ENCODE results near the gene SLC4A2.
A peak's percentile ranks its signal among the peaks of the same experiment; 100 is the strongest.

SLC4A2 gene

GRCh38 chr7:151089893-151090730, 30.7 kb downstream of the SLC4A2 start:
- H3K4me3 ChIP-seq (replicated peaks in 1 of 2; ENCODE audit: low read depth in 2 of 2, low read length in 2 of 2) = no peak overlapping the region
- DNase-seq (ENCODE audit: low read depth in 2 of 2) = no peak
- TF ChIP-seq CTCF (IDR thresholded peaks at IDR 0.05; ENCODE audit: low read depth, low read length) = no peak

DNA sequence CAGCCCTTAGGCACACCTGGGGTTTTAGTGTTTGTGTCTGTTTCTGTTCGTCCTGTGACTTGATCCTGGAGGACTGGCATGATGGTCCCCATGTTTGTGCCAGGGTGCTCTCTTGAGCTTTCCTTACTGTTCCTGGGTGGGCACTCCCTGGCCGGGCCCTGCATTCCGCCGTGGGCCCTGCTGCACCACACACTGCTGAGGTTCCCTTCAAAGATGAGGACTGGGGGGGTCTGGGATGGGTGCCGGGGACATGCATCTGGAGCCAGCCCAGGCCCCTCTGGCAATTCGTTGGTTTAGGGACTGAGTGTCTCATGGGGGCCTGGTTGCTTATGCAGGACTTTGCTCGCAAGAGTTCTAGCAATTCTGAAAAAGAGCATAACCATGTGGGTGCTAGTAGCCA, 31.6 kb downstream of the SLC4A2 start:
- no peak for TF ChIP-seq CTCF (IDR thresholded peaks at IDR 0.05; ENCODE audit: low read depth, low read length)
- DNase-seq (ENCODE audit: low read depth in 2 of 2) = no peak
- no peak overlapping the region for H3K4me3 ChIP-seq (replicated peaks in 1 of 2; ENCODE audit: low read depth in 2 of 2, low read length in 2 of 2)

GRCh38 chr7:151091431-151091830, 32.0 kb downstream of the SLC4A2 start:
- no peak overlapping the region for H3K4me3 ChIP-seq (replicated peaks in 1 of 2; ENCODE audit: low read depth in 2 of 2, low read length in 2 of 2)
- no peak for DNase-seq (ENCODE audit: low read depth in 2 of 2)
- peak; percentile 66 for TF ChIP-seq CTCF (IDR thresholded peaks at IDR 0.05; ENCODE audit: low read depth, low read length)

DNA sequence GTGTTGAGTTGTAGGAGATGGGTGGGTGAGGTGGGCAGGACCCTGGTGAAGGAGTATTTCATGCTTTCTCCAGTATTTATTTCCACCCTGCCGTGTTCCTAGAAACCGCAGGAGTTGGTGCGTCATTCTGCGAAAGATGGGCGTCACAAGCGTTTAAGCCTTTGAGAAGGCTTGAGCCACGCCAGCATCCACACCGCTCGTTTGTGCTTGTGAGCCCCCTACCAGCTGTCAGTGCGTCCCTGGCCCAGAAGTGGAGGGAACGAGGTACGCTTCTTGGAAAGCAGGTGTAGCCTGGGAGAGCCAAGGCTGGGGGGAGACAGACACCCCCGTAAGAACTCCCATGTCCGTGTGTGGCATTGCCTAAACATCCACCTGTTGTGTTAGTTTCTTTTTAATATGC, 32.6 kb downstream of the SLC4A2 start:
- no peak for DNase-seq (ENCODE audit: low read depth in 2 of 2)
- H3K4me3 ChIP-seq (replicated peaks in 1 of 2; ENCODE audit: low read depth in 2 of 2, low read length in 2 of 2) = no peak overlapping the region
- TF ChIP-seq CTCF (IDR thresholded peaks at IDR 0.05; ENCODE audit: low read depth, low read length) = no peak

DNA sequence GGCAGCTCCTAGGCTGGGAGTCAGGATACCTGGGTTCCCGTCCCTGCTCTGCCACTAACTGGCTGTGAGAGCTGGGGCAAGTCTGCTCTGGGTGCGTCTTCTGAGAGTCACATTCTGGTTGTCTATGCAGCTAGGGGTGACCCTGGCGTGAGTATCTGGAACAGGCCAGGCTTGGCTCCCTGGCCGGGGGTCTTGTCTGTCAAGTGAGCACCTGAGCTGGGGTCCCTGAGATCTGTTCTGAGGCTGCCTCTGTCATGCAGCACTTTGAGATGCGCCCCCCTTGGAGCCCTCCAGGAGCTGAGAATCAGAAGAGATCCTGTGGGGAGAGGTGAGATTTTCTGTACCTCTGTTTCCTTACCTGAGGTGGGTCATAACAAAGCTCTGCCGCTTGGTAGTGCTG, 34.4 kb downstream of the SLC4A2 start:
- TF ChIP-seq CTCF (IDR thresholded peaks at IDR 0.05; ENCODE audit: low read depth, low read length) = no peak
- DNase-seq (ENCODE audit: low read depth in 2 of 2) = no peak
- no peak overlapping the region for H3K4me3 ChIP-seq (replicated peaks in 1 of 2; ENCODE audit: low read depth in 2 of 2, low read length in 2 of 2)

DNA sequence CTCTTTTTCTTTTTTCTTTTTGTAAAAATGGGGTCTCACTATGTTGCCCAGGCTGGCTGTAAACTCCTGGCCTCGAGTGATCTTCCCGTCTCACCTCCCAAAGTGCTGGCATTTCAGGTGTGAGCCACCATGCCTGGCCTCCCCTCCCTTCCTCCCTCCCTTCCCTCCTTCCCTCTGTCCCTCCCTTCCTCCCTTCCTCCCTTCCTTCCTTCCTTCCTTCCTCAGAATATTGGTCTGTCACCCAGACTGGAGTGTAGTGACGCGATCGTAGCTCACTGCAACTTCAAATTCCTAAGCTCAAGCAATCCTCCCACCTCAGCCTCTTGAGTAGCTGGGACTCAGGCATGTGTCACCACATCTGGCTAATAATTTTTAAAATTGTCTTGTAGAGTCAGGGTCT, 35.3 kb downstream of the SLC4A2 start:
- DNase-seq (ENCODE audit: low read depth in 2 of 2) = peak in 1 of 2 donors; percentile 53
- H3K4me3 ChIP-seq (replicated peaks in 1 of 2; ENCODE audit: low read depth in 2 of 2, low read length in 2 of 2) = no peak overlapping the region
- TF ChIP-seq CTCF (IDR thresholded peaks at IDR 0.05; ENCODE audit: low read depth, low read length) = no peak
